ENCODE data around the gene RPL7A. TPM values are rescaled to one million over a fixed set of nuclear protein-coding genes. Genes with fewer than 3 reads are reported as not detected.
"Not testable (repeated sequence)": the region's sequence is repeated elsewhere in the genome, so short reads cannot be mapped to it uniquely, and the experiment has no call there.

Gene RPL7A
- total and polyA plus RNA-seq, 2 of the 4 experiments (the other 2 are of a cell fraction), result 3,220 to 4,096 TPM

DNA sequence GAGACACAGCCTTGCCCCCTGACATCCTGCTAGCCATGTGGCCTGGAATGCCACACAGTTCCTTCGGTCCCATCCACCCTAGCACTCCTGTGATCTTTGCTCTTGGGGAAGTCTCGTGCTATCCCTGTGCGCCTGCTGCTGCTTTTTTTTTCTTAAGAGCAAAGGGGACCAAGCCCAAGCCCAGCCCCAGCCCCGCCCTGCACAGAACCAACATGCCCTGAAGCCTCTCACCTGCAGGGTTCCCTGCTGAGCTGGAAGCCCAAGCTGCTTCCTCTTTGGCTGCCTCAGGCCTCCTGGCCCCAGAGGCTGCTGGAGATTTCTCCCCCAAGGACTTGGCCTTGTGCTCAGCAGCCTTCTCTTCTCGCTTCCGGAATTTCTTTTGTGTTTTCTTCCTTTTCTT is 13.9 kb upstream of the RPL7A start:
- ATAC-seq (ENCODE audit: low read depth), result no peak
- no peaks in the 10 kb centered on the region for H3K27me3 ChIP-seq (ENCODE audit: control insufficient read depth, insufficient read depth, low read length)
- no peak overlapping the region for H3K18ac ChIP-seq (ENCODE audit: low read depth, low read length)
- TF ChIP-seq SMC3 (IDR thresholded peaks at IDR 0.05; ENCODE audit: low read depth, low read length) (no peak), RFX5 (IDR thresholded peaks at IDR 0.05; ENCODE audit: low read depth, low read length) (no peak), MXI1 (IDR thresholded peaks at IDR 0.05; ENCODE audit: borderline replicate concordance, low read depth, low read length) (no peak), MAFK (IDR thresholded peaks at IDR 0.05; ENCODE audit: low read depth, low read length) (no peak), POLR2A (IDR thresholded peaks at IDR 0.05; ENCODE audit: low read depth, low read length) (no peak), RCOR1 (IDR thresholded peaks at IDR 0.05; ENCODE audit: insufficient replicate concordance, low read length) (no peak), BHLHE40 (IDR thresholded peaks at IDR 0.05; ENCODE audit: low read depth, low read length) (no peak)
- TF ChIP-seq, protein P1, sequence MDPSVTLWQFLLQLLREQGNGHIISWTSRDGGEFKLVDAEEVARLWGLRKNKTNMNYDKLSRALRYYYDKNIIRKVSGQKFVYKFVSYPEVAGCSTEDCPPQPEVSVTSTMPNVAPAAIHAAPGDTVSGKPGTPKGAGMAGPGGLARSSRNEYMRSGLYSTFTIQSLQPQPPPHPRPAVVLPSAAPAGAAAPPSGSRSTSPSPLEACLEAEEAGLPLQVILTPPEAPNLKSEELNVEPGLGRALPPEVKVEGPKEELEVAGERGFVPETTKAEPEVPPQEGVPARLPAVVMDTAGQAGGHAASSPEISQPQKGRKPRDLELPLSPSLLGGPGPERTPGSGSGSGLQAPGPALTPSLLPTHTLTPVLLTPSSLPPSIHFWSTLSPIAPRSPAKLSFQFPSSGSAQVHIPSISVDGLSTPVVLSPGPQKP (IDR thresholded peaks at IDR 0.05; ENCODE audit: borderline replicate concordance, low read depth, low read length), result no peak
- no TSS peak for BruUV-seq (replicated peaks)
- dilution Hi-C loops (cut with HindIII; ENCODE audit: low sequenced_read_pairs, unreplicated experiment) (no loop called here), intact Hi-C loops (cut with micrococcal nuclease) (no loop called here), in situ Hi-C loops (cut with MboI; ENCODE audit: low sequenced_read_pairs) (no loop called here)
- H2AK5ac ChIP-seq (ENCODE audit: low read depth, low read length), result no peak overlapping the region
- no peaks in the 10 kb centered on the region for H3K4me1 ChIP-seq (ENCODE audit: control insufficient read depth, insufficient read depth, low read length)
- peaks cover 17 to 34% of the 10 kb centered on the region in 2 experiments; a peak in 3 of 4 replicates for H3K79me1 ChIP-seq (ENCODE audit: low read depth in 1 of 2, low read length in 2 of 2)
- H3K4me3 ChIP-seq (ENCODE audit: insufficient read depth, low read depth, low read length), result no peak overlapping the region
- H3K56ac ChIP-seq (ENCODE audit: extremely low read depth, insufficient read depth, low read length), result no peak overlapping the region
- no peak overlapping the region for H3K27ac ChIP-seq (ENCODE audit: insufficient read depth, low read length)
- POLR2A ChIA-PET (ENCODE audit: unreplicated experiment), result no interaction called here
- H3K23ac ChIP-seq (ENCODE audit: low read depth, low read length), result no peak overlapping the region
- H2BK20ac ChIP-seq (ENCODE audit: low read depth, low read length), result no peak overlapping the region
- no peak overlapping the region for H2BK15ac ChIP-seq (ENCODE audit: low read depth, low read length)
- H4K8ac ChIP-seq (ENCODE audit: low read depth in 2 of 2, low read length in 2 of 2), result no peak overlapping the region
- H3K9me3 ChIP-seq (ENCODE audit: control insufficient read depth, insufficient read depth, low read length), result no peaks in the 10 kb centered on the region
- peaks cover 37% of the 10 kb centered on the region for H3K36me3 ChIP-seq (ENCODE audit: control insufficient read depth, insufficient read depth, low read length)
- no peak overlapping the region for H4K5ac ChIP-seq (ENCODE audit: low read depth, low read length)
- no peak overlapping the region for H3K4ac ChIP-seq (ENCODE audit: low read depth, low read length)
- CTCF ChIA-PET, result interaction anchor here (0.5 kb wide), 1 partner anchor 136 kb away, joined by 3 read pairs; no protein-coding TSS in a partner anchor
- no peak overlapping the region for H4K91ac ChIP-seq (ENCODE audit: insufficient read depth, low read depth, low read length)
- H3K14ac ChIP-seq (replicated peaks; ENCODE audit: low read depth, low read length), result no peak overlapping the region
- H4K20me1 ChIP-seq (ENCODE audit: insufficient read depth, low read length), result no peaks in the 10 kb centered on the region; the same call in 1 of the 2 replicates
- peaks cover 10% of the 10 kb centered on the region; the same call in 1 of the 2 replicates for H3K9me1 ChIP-seq (ENCODE audit: insufficient read depth, low read length)
- DNase-seq, result no peak
- no peak overlapping the region for H2BK5ac ChIP-seq (ENCODE audit: low read depth, low read length, poor library complexity, severe bottlenecking)
- H3K4me2 ChIP-seq (ENCODE audit: low read depth, low read length), result no peak overlapping the region
- H2BK120ac ChIP-seq (ENCODE audit: low read depth, low read length), result no peak overlapping the region
- no peak overlapping the region for H2AFZ ChIP-seq (replicated peaks; ENCODE audit: low read length, poor library complexity)
- no peak overlapping the region for H3K9ac ChIP-seq (ENCODE audit: low read depth, low read length)
- no peak overlapping the region for H2AK9ac ChIP-seq (replicated peaks; ENCODE audit: low read depth, low read length, poor library complexity)
- WGBS, 2 experiments (ENCODE audit: extremely low coverage in 2 of 2, insufficient read length in 1 of 2), result no CpG with 5 or more reads among the region's 6 CpGs

DNA sequence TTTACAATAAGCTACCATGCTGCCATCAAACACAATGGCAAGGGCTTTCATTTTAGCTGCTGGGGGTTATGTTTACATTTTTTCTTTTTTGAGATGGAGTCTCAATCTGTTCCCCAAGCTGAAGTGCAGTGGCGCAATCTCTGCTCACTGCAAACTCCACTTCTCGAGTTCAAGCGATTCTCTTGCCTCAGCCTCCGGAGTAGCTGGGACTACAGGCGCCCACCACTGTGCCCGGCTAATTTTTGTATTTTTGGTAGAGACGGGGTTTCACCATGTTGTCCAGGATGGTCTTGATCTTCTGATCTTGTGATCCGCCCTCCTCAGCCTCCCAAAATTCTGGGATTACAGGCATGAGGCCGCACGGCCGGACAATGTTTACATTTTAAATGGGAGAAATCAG is 13.1 kb upstream of the RPL7A start:
- H3K14ac ChIP-seq (replicated peaks; ENCODE audit: low read depth, low read length); dilution Hi-C loops (cut with HindIII; ENCODE audit: low sequenced_read_pairs, unreplicated experiment); H2BK5ac ChIP-seq (ENCODE audit: low read depth, low read length, poor library complexity, severe bottlenecking); H3K4me3 ChIP-seq (ENCODE audit: insufficient read depth, low read depth, low read length); H2BK15ac ChIP-seq (ENCODE audit: low read depth, low read length); BruUV-seq (replicated peaks); H3K4me1 ChIP-seq (ENCODE audit: control insufficient read depth, insufficient read depth, low read length); H2AK5ac ChIP-seq (ENCODE audit: low read depth, low read length); H3K56ac ChIP-seq (ENCODE audit: extremely low read depth, insufficient read depth, low read length); DNase-seq; H3K23ac ChIP-seq (ENCODE audit: low read depth, low read length); H4K8ac ChIP-seq (ENCODE audit: low read depth in 2 of 2, low read length in 2 of 2); H4K5ac ChIP-seq (ENCODE audit: low read depth, low read length); ATAC-seq (ENCODE audit: low read depth); H3K4ac ChIP-seq (ENCODE audit: low read depth, low read length); intact Hi-C loops (cut with micrococcal nuclease); H3K27me3 ChIP-seq (ENCODE audit: control insufficient read depth, insufficient read depth, low read length); H2AFZ ChIP-seq (replicated peaks; ENCODE audit: low read length, poor library complexity); in situ Hi-C loops (cut with MboI; ENCODE audit: low sequenced_read_pairs); H3K27ac ChIP-seq (ENCODE audit: insufficient read depth, low read length); H4K91ac ChIP-seq (ENCODE audit: insufficient read depth, low read depth, low read length); H3K9me3 ChIP-seq (ENCODE audit: control insufficient read depth, insufficient read depth, low read length); H2BK20ac ChIP-seq (ENCODE audit: low read depth, low read length); H2BK120ac ChIP-seq (ENCODE audit: low read depth, low read length); H2AK9ac ChIP-seq (replicated peaks; ENCODE audit: low read depth, low read length, poor library complexity); POLR2A ChIA-PET (ENCODE audit: unreplicated experiment); H3K18ac ChIP-seq (ENCODE audit: low read depth, low read length); H4K20me1 ChIP-seq (ENCODE audit: insufficient read depth, low read length): not testable (repeated sequence)
- WGBS, 2 experiments (ENCODE audit: extremely low coverage in 2 of 2, insufficient read length in 1 of 2), result 95% methylated on average over 4 of the region's 11 CpGs; no CpG with 5 or more reads in 1 of the 2 experiments
- Histone ChIP-seq H3K36me3 (ENCODE audit: control insufficient read depth, insufficient read depth, low read length) (peaks cover 42% of the 10 kb centered on the region), H3K4me2 (ENCODE audit: low read depth, low read length) (peak overlapping the region; percentile 95; the same call in 1 of the 2 replicates), H3K9ac (ENCODE audit: low read depth, low read length) (peak overlapping the region; percentile 82; the same call in 1 of the 2 replicates), H3K9me1 (ENCODE audit: insufficient read depth, low read length) (peaks cover 10% of the 10 kb centered on the region; the same call in 1 of the 2 replicates), H3K79me1 (ENCODE audit: low read depth in 1 of 2, low read length in 2 of 2) (peaks cover 17 to 34% of the 10 kb centered on the region in 2 experiments)
- CTCF ChIA-PET, result interaction anchor here (0.5 kb wide), 1 partner anchor 137 kb away, joined by 3 read pairs; no protein-coding TSS in a partner anchor

All from IMR-90 (cell line).